Gastrocnemius medialis (tissue), 4 donors: ENCODE data around the gene CFAP157.

Source experiments
- CTCF ChIP-seq, 5 experiments: fragments of 450-650 bp in 3 of 5; fragments of 200-600 bp in 2 of 5; sonication (generic) in 2 of 5; IDR thresholded peaks in 4 of 5; conservative IDR thresholded peaks in 1 of 5; 1 replicate in 4 of 5; 2 replicates in 1 of 5; pipeline ENCODE4 v1.5.1; 2016 to 2019; ENCODE audit warnings: antibody characterized with exemption in 5 of 5, mild to moderate bottlenecking in 3 of 5, moderate library complexity in 3 of 5
- POLR2A ChIP-seq, 2 donors: fragments of 450-650 bp; IDR thresholded peaks; one replicate each; pipeline ENCODE4 v1.6.1; 2017; ENCODE audit warnings: antibody characterized with exemption in 2 of 2, mild to moderate bottlenecking in 2 of 2, moderate library complexity in 2 of 2

DNA sequence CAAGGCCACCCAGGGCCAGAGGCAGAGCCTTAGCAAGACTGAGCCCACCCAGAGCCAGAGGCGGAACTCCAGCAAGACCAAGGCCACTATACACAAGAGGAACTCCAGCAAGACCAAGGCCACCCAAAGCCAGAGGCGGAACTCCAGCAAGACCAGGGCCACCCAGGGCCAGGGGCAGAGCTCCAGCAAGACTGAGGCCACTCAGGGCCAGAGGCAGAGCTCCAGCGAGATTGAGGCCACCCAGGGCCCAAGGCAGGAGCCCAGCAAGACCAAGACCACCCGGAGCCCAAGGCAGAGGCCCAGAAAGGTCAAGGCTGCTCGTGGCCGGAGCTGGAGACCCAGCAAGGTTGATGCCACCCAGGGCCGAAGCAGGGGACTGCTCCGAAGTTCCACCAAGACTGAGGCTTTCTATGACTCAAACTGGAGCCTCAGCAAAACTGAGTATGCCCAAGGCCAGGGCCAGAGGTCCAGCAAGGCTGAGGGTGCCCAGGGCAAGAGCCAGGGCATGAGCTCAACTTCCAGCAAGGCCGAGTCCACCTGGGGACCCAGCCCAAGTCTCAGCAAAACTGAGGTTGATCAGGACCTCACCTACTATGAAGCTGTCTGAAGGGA is 24.1 kb downstream of the CFAP157 start:
- TF ChIP-seq CTCF (IDR thresholded peaks at IDR 0.05 in 4 of 5, conservative IDR thresholded peaks at IDR 0.05 in 1 of 5) = no peak
- TF ChIP-seq POLR2A (IDR thresholded peaks at IDR 0.05) = no peak
